Activated naive CD8-positive, alpha-beta T cell treated with anti-CD3 and anti-CD28 coated beads, Interleukin-2, amount 10 ng/mL, durations not matched to agents 7 days and 5 days (primary cell): ENCODE measurements around the gene TMEM89. TPM values are rescaled to one million over a fixed set of nuclear protein-coding genes. Genes with fewer than 3 reads are reported as not detected.

Experiments used
- ATAC-seq: fragments of 150-1000 bp; cut with Tn5 transposase; one replicate; pipeline ENCODE4 v1.10.0; 2021; ENCODE audit warnings: low read depth, moderate library complexity
- POLR2A ChIA-PET: fragments of 350-600 bp; sonication (Branson Sonifier 250); formaldehyde crosslinking; loops from one replicate; lab custom pipeline; 2021; ENCODE audit warnings: antibody characterized with exemption; lab: Charles Lee
- DNase-seq: peaks from one replicate; pipeline ENCODE4 v3.0.0; 2021
- H3K27ac Mint-ChIP-seq: one replicate; pipeline ENCODE4 v1.8.0; 2022; ENCODE audit warnings: mild to moderate bottlenecking, mixed read lengths
- H3K27me3 Mint-ChIP-seq: one replicate; pipeline ENCODE4 v1.8.0; 2022; ENCODE audit warnings: mild to moderate bottlenecking, moderate library complexity, mixed read lengths
- H3K36me3 Mint-ChIP-seq: one replicate; pipeline ENCODE4 v1.8.0; 2021; ENCODE audit warnings: mild to moderate bottlenecking, mixed read lengths
- H3K4me1 Mint-ChIP-seq: one replicate; pipeline ENCODE4 v1.8.0; 2021; ENCODE audit warnings: mixed read lengths
- H3K4me3 Mint-ChIP-seq: one replicate; pipeline ENCODE4 v1.8.0; 2022; ENCODE audit warnings: mild to moderate bottlenecking, moderate library complexity, mixed read lengths
- H3K9me3 Mint-ChIP-seq: one replicate; pipeline ENCODE4 v1.8.0; 2021; ENCODE audit warnings: mixed read lengths
- total RNA-seq, 2 experiments: library from RNA; stranded (reverse); gene quantifications; one replicate each; pipeline ENCODE4 v1.2.3, GENCODE V29; 2021

The TMEM89 gene
- total RNA-seq, 2 experiments from 2014 or later: not detected

DNA sequence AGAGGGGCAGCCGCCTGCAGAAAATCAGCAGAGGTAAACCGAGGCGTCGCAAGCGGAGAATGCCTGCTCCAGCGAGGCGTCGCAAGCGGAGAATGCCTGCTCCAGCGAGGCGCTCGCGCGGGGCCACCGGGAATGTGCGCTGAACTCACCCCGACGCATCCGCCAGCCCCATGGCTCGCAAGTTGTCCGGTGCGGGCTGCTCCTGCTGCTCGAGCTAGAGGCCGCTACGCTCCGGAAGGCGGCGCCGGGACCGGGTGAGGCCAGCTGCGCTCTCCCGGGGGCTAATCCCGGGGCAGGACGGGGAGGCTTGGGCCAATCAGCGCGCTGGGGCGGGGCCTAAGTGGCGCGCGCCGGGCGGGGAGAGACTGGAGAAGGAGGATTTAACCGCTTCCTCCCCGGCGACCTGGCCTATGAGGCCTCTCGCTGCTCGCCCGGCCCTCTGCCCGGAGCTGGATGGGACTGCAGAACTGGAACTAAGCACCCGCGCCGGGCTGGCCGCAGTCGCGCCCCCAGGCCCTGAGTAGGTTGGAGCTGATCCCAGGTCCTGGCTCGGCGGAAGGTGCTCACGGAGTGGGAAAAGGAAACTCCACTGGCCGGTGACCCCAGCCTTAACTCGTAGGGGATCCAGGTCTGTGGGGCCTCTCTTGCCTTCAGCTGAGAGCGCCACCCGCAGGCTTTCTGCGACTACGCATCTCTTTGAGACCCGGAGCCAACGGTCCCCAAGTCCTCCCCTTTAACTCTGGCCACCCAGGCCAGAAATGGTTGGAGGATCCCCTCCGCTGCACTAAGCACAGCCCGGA is 13.9 kb upstream of the TMEM89 start, which contains the start of gene SLC26A6:
SLC26A6 (minus strand) TSS at position 240 of the 800 bp plus-strand sequence; CDS start at position 172, 68 bp downstream.
- H3K27me3 Mint-ChIP-seq: no peaks in the 10 kb centered on the region
- ATAC-seq (peak; percentile 95), DNase-seq (peak; percentile 97)
- peak within 1 kb of the TSS; percentile 90 for H3K4me3 Mint-ChIP-seq
- POLR2A ChIA-PET: interaction anchor here (0.5 to 2.1 kb wide), 12 partner anchors 10 to 480 kb away, joined by 3 to 10 read pairs (median 3); partner anchors contain the start of gene NCKIPSD
- H3K4me1 Mint-ChIP-seq: peaks cover 13% of the 10 kb centered on the region
- H3K27ac Mint-ChIP-seq: peak within 1 kb of the TSS; percentile 89
- no peaks in the 10 kb centered on the region for H3K9me3 Mint-ChIP-seq
- H3K36me3 Mint-ChIP-seq: peaks cover 7% of the 10 kb centered on the region

GRCh38 chr3:48634661-48635221 is 13.2 kb upstream of the TMEM89 start:
- ATAC-seq: peak; percentile 12
- Mint-ChIP-seq H3K4me1 (peaks cover 13% of the 10 kb centered on the region), H3K36me3 (peaks cover 10% of the 10 kb centered on the region), H3K27ac (peak overlapping the region; percentile 25), H3K9me3 (no peaks in the 10 kb centered on the region), H3K27me3 (no peaks in the 10 kb centered on the region), H3K4me3 (peak overlapping the region; percentile 90)
- DNase-seq: peak; percentile 66
- POLR2A ChIA-PET: interaction anchor here (0.5 to 2.1 kb wide), 10 partner anchors 11 to 232 kb away, joined by 3 to 10 read pairs (median 4); partner anchors contain the start of genes IP6K2 and TMEM89

- H3K27me3 Mint-ChIP-seq: no peaks in the 10 kb centered on the region
- H3K9me3 Mint-ChIP-seq: no peaks in the 10 kb centered on the region
- peaks cover 13% of the 10 kb centered on the region for H3K4me1 Mint-ChIP-seq
- H3K27ac Mint-ChIP-seq: no peak overlapping the region
- ATAC-seq (no peak), DNase-seq (no peak)
- POLR2A ChIA-PET: interaction anchor here (0.5 to 1.0 kb wide), 2 partner anchors 52 to 1251 kb away, joined by 3 to 4 read pairs; partner anchors contain the start of gene NCKIPSD
- peaks cover 15% of the 10 kb centered on the region for H3K36me3 Mint-ChIP-seq
- no peak overlapping the region for H3K4me3 Mint-ChIP-seq
Measured at GRCh38 chr3:48633743-48634142, 12.2 kb upstream of the TMEM89 start.

- Mint-ChIP-seq H3K27me3 (no peaks in the 10 kb centered on the region), H3K4me3 (no peak overlapping the region), H3K4me1 (peaks cover 13% of the 10 kb centered on the region), H3K9me3 (no peaks in the 10 kb centered on the region), H3K27ac (no peak overlapping the region), H3K36me3 (peaks cover 15% of the 10 kb centered on the region)
- DNase-seq (no peak), ATAC-seq (no peak)
- POLR2A ChIA-PET: interaction anchor here (1.0 kb wide), 1 partner anchor 53 kb away, joined by 3 read pairs; the partner anchor contains the start of gene NCKIPSD
Measured at GRCh38 chr3:48633256-48633655, 11.7 kb upstream of the TMEM89 start.

GRCh38 chr3:48631516-48632448 is 10.2 kb upstream of the TMEM89 start:
- POLR2A ChIA-PET: no interaction called here
- H3K4me3 Mint-ChIP-seq: no peak overlapping the region
- ATAC-seq (no peak), DNase-seq (no peak)
- peaks cover 22% of the 10 kb centered on the region for H3K36me3 Mint-ChIP-seq
- H3K4me1 Mint-ChIP-seq: peaks cover 15% of the 10 kb centered on the region
- H3K9me3 Mint-ChIP-seq: no peaks in the 10 kb centered on the region
- no peak overlapping the region for H3K27ac Mint-ChIP-seq
- H3K27me3 Mint-ChIP-seq: no peaks in the 10 kb centered on the region

- DNase-seq: no peak
- Mint-ChIP-seq H3K4me1 (peaks cover 10% of the 10 kb centered on the region), H3K27me3 (no peaks in the 10 kb centered on the region), H3K4me3 (no peak overlapping the region), H3K36me3 (peaks cover 22% of the 10 kb centered on the region), H3K9me3 (no peaks in the 10 kb centered on the region), H3K27ac (no peak overlapping the region)
- ATAC-seq: no peak
- POLR2A ChIA-PET: no interaction called here
Measured at GRCh38 chr3:48630833-48631232, 9.3 kb upstream of the TMEM89 start.

- POLR2A ChIA-PET: no interaction called here
- Mint-ChIP-seq H3K27me3 (no peaks in the 10 kb centered on the region), H3K4me1 (peaks cover 10% of the 10 kb centered on the region), H3K27ac (peak overlapping the region; percentile 30), H3K36me3 (peaks cover 22% of the 10 kb centered on the region), H3K4me3 (no peak overlapping the region), H3K9me3 (no peaks in the 10 kb centered on the region)
- ATAC-seq: no peak
- DNase-seq: no peak
Measured at GRCh38 chr3:48630407-48630806, 8.8 kb upstream of the TMEM89 start.

DNA sequence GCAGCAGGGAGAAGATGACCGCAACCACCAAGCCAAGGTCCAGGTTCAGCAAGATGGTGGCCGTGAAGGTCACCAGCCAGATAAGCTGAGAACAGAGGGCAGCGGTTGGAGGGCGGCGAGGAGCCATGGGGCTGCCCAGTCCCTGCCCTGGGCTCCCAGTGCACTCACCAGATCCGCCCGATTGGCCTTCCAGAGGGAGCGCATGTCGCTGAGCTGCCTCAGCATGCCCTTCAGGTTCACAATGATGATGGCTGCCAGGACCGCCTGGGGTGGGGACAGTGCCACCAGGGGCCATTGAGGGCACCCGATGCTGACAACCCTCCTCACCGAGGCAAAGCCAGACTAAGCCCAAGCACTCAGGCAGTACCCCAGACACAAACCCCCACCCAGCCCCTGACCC is 8.3 kb upstream of the TMEM89 start:
- POLR2A ChIA-PET: no interaction called here

GRCh38 chr3:48628277-48629017 is 6.9 kb upstream of the TMEM89 start:
- Mint-ChIP-seq H3K4me3 (no peak overlapping the region), H3K27me3 (no peaks in the 10 kb centered on the region), H3K27ac (peak overlapping the region; percentile 21), H3K4me1 (peaks cover 12% of the 10 kb centered on the region), H3K9me3 (no peaks in the 10 kb centered on the region), H3K36me3 (peaks cover 31% of the 10 kb centered on the region)
- ATAC-seq (no peak), DNase-seq (no peak)
- POLR2A ChIA-PET: no interaction called here

More for the DNA sequence above, 8.3 kb upstream of the TMEM89 start:
- Mint-ChIP-seq H3K27me3 (no peaks in the 10 kb centered on the region), H3K4me1 (peaks cover 10% of the 10 kb centered on the region), H3K36me3 (peaks cover 24% of the 10 kb centered on the region), H3K9me3 (no peaks in the 10 kb centered on the region), H3K27ac (peak overlapping the region; percentile 30), H3K4me3 (no peak overlapping the region)
- DNase-seq (no peak), ATAC-seq (no peak)

GRCh38 chr3:48625600-48625999 is 4.0 kb upstream of the TMEM89 start:
- DNase-seq: no peak
- peaks cover 24% of the 10 kb centered on the region for H3K36me3 Mint-ChIP-seq
- peaks cover 10% of the 10 kb centered on the region for H3K4me1 Mint-ChIP-seq
- POLR2A ChIA-PET: interaction anchor here (0.7 kb wide), 1 partner anchor 10 kb away, joined by 3 read pairs; the partner anchor contains the start of gene SLC26A6
- no peaks in the 10 kb centered on the region for H3K9me3 Mint-ChIP-seq
- H3K27me3 Mint-ChIP-seq: no peaks in the 10 kb centered on the region
- ATAC-seq: no peak
- no peak overlapping the region for H3K4me3 Mint-ChIP-seq
- no peak overlapping the region for H3K27ac Mint-ChIP-seq

- Mint-ChIP-seq H3K9me3 (no peaks in the 10 kb centered on the region), H3K27ac (peak overlapping the region; percentile 74), H3K4me3 (no peak overlapping the region), H3K27me3 (no peaks in the 10 kb centered on the region), H3K36me3 (peaks cover 25% of the 10 kb centered on the region), H3K4me1 (peaks cover 10% of the 10 kb centered on the region)
- POLR2A ChIA-PET: interaction anchor here (0.7 kb wide), 1 partner anchor 11 kb away, joined by 3 read pairs; the partner anchor contains the start of gene SLC26A6
- no peak for DNase-seq
- no peak for ATAC-seq
Measured at GRCh38 chr3:48624767-48625166, 3.2 kb upstream of the TMEM89 start.
